Panc1 (cell line): ENCODE data around the gene DLGAP4.

Source experiments
- CTCF ChIP-seq: fragments of 450-650 bp; IDR thresholded peaks from 2 replicates; pipeline ENCODE4 v1.5.1; 2017; ENCODE audit warnings: mild to moderate bottlenecking
- POLR2AphosphoS5 ChIP-seq: IDR thresholded peaks from 2 replicates; pipeline ENCODE4 v1.6.1; 2012; ENCODE audit warnings: mild to moderate bottlenecking, low read depth, low read length, moderate library complexity

GRCh38 chr20:36385503-36385902 lies 79.4 kb downstream of the DLGAP4 start:
- TF ChIP-seq CTCF (no peak), POLR2AphosphoS5 (no peak)
